Measurements from ENCODE around the gene SAMD4B. TPM values are rescaled to one million over a fixed set of nuclear protein-coding genes. Genes with fewer than 3 reads are reported as not detected.

Gene SAMD4B
- total RNA-seq, 1 experiment from 2014 or later: 135 TPM

DNA sequence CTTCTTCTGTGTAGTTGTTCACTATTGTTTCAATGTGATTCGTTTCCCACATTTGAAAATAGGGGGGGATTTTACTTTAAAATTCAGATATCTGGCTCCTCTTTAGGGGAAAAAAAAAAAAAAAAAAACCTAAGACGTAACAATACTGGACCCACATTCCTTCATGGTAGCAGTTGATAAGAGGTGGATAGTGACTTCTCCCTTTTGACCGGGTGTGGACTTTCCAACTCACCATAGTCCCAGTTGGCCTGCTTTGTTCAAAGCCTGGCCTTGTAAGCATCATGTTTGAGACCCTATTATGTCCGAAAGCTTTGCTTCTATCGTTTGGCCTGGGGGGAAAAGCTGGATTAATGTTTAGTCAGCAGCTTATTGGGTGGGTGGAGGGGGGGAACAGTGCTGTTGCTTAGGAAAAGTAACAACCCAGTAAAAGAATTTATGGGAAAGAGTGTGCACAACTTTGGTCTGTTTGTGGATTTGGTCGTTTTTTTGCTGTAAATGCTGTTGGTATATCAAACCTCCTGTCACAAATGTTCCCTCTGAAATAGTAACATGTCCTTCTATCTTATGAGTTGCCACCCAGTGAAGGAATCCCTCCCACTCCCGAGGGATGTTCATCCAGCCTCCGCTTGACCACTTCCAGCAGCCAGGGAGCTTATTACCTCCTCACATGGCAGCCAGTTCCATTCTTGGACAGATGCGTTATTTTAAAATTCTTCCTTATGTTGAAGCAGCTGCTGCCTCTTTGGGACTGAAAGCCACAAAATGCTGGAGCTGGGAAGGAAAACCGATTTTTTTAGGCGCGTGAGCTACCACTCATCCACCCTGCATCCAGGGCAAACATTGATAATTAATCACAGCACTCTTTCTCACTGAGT, 10.4 kb downstream of the SAMD4B start:
- TF ChIP-seq, protein P1, sequence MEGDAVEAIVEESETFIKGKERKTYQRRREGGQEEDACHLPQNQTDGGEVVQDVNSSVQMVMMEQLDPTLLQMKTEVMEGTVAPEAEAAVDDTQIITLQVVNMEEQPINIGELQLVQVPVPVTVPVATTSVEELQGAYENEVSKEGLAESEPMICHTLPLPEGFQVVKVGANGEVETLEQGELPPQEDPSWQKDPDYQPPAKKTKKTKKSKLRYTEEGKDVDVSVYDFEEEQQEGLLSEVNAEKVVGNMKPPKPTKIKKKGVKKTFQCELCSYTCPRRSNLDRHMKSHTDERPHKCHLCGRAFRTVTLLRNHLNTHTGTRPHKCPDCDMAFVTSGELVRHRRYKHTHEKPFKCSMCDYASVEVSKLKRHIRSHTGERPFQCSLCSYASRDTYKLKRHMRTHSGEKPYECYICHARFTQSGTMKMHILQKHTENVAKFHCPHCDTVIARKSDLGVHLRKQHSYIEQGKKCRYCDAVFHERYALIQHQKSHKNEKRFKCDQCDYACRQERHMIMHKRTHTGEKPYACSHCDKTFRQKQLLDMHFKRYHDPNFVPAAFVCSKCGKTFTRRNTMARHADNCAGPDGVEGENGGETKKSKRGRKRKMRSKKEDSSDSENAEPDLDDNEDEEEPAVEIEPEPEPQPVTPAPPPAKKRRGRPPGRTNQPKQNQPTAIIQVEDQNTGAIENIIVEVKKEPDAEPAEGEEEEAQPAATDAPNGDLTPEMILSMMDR (conservative IDR thresholded peaks at IDR 0.05): no peak
- Histone ChIP-seq H4K20me1 (ENCODE audit: control insufficient read depth, insufficient read depth, insufficient read length) (no peaks in the 10 kb centered on the region), H3K79me1 (ENCODE audit: insufficient read depth, low read depth, low read length, poor library complexity, severe bottlenecking) (no peaks in the 10 kb centered on the region), H3K27me3 (ENCODE audit: insufficient read depth, low read length) (no peaks in the 10 kb centered on the region; the same call in 1 of the 2 replicates), H3K4me1 (ENCODE audit: insufficient read depth, low read length) (no peaks in the 10 kb centered on the region), H4K91ac (ENCODE audit: insufficient read length, low read depth, low read length) (no peak overlapping the region), H3K23me2 (ENCODE audit: insufficient read length, low read depth, low read length, poor library complexity, severe bottlenecking) (no peaks in the 10 kb centered on the region), H3K4me2 (ENCODE audit: insufficient read depth, insufficient read length, low read length) (no peak overlapping the region), H3K9ac (ENCODE audit: extremely low read depth, insufficient read length, low read length) (no peak overlapping the region), H3K27ac (ENCODE audit: insufficient read length, low read depth, low read length) (no peak overlapping the region), H3K56ac (ENCODE audit: insufficient read length, low read depth, low read length) (no peak overlapping the region), H2BK120ac (ENCODE audit: low read depth, low read length, poor library complexity, severe bottlenecking) (no peak overlapping the region), H2BK20ac (ENCODE audit: low read depth, low read length, poor library complexity, severe bottlenecking) (no peak overlapping the region), H2BK5ac (ENCODE audit: insufficient read length, low read length) (no peak overlapping the region), H4K8ac (replicated peaks; ENCODE audit: insufficient read length, low read depth, low read length) (no peak overlapping the region), H3K18ac (ENCODE audit: insufficient read length, low read depth, low read length) (no peak overlapping the region), H2AK5ac (ENCODE audit: insufficient read length, low read length) (no peak overlapping the region), H3K14ac (ENCODE audit: insufficient read depth, low read length) (no peak overlapping the region), H2AFZ (ENCODE audit: low read length) (no peak overlapping the region), H3K79me2 (ENCODE audit: insufficient read depth, low read length) (no peaks in the 10 kb centered on the region), H3T11ph (ENCODE audit: low read length) (no peak overlapping the region), H2BK12ac (ENCODE audit: insufficient read length, low read depth, low read length) (no peak overlapping the region), H3K9me3 (ENCODE audit: control insufficient read depth, low read depth, low read length) (no peaks in the 10 kb centered on the region), H4K5ac (ENCODE audit: insufficient read length, low read depth, low read length) (no peak overlapping the region), H2BK15ac (ENCODE audit: low read depth, low read length) (no peak overlapping the region), H3K4ac (ENCODE audit: low read depth, low read length) (no peak overlapping the region), H3K23ac (ENCODE audit: insufficient read length, low read depth, low read length) (no peak overlapping the region)
- no peak overlapping the region for H3K4me3 Mint-ChIP-seq
- H3K9me3 Mint-ChIP-seq: no peaks in the 10 kb centered on the region
- no peak for DNase-seq
- no peaks in the 10 kb centered on the region for H3K4me1 Mint-ChIP-seq
- no CpG with 5 or more reads among the region's 12 CpGs for WGBS (ENCODE audit: extremely low coverage, insufficient read length, low lambda C conversion rate)
- peaks cover 34 to 70% (median 68%) of the 10 kb centered on the region in 3 experiments; a peak in 6 of 7 replicates for H3K36me3 Mint-ChIP-seq (ENCODE audit: insufficient read depth in 1 of 3, low read depth in 3 of 3)
- H3K27me3 Mint-ChIP-seq (ENCODE audit: low read depth): no peaks in the 10 kb centered on the region
- H3K27ac Mint-ChIP-seq: no peak overlapping the region
